SK-N-SH (cell line): ENCODE results near the gene PKD2L2. TPM values are rescaled to one million over a fixed set of nuclear protein-coding genes. Genes with fewer than 3 reads are reported as not detected.

Source experiments
- CTCF ChIA-PET: fragments of 300-600, 350-600 bp; formaldehyde crosslinking; extraction: SDS; loops from one replicate; lab custom pipeline; 2021; lab: Yijun Ruan, JAX
- POLR2A ChIA-PET: fragments of 350-600 bp; sonication (Branson Sonifier 250); formaldehyde crosslinking; extraction: SDS; loops from one replicate; lab custom pipeline; 2020; ENCODE audit warnings: antibody characterized with exemption, inconsistent platforms; lab: Yijun Ruan, JAX
- DNase-seq: peaks from one replicate; pipeline ENCODE4 v3.0.0; 2012
- H2AFZ ChIP-seq: fragments of 200-600 bp; sonication (generic); 2 replicates; pipeline ENCODE4 v1.8.1; 2016; ENCODE audit warnings: antibody characterized with exemption, mild to moderate bottlenecking, low read depth
- H3F3A ChIP-seq: fragments of 200-600 bp; sonication (generic); replicated peaks from 2 replicates; pipeline ENCODE3; 2016; ENCODE audit warnings: antibody characterized with exemption, mild to moderate bottlenecking; ENCODE audit not compliant: insufficient read depth
- H3K27ac ChIP-seq, 2 experiments: fragments of 200-500 bp in 1 of 2; fragments of 200-600 bp in 1 of 2; sonication (Bioruptor generic) in 1 of 2; sonication (generic), shearing (Covaris generic) in 1 of 2; 2 replicates each; pipeline versions ENCODE4 v1.5.1 to v1.6.1; 2014 to 2016; ENCODE audit warnings: low read depth in 2 of 2, inconsistent platforms in 1 of 2, low read length in 1 of 2, mild to moderate bottlenecking in 1 of 2, mixed read lengths in 1 of 2
- H3K27me3 ChIP-seq: fragments of 200-600 bp; sonication (generic), shearing (Covaris generic); 2 replicates; pipeline ENCODE4 v1.6.1; 2016; ENCODE audit warnings: mixed run types; ENCODE audit not compliant: insufficient read depth
- H3K36me3 ChIP-seq, 2 experiments: fragments of 200-500 bp in 1 of 2; fragments of 200-600 bp in 1 of 2; sonication (Bioruptor generic) in 1 of 2; sonication (generic) in 1 of 2; replicated peaks in 1 of 2; 2 replicates each; pipeline versions ENCODE3 to v1.5.1; 2014 to 2016; ENCODE audit warnings: low read length in 1 of 2, mild to moderate bottlenecking in 1 of 2; ENCODE audit not compliant: insufficient read depth in 2 of 2, control insufficient read depth in 1 of 2
- H3K4me1 ChIP-seq, 2 experiments: fragments of 200-500 bp in 1 of 2; fragments of 200-600 bp in 1 of 2; sonication (Bioruptor generic) in 1 of 2; sonication (generic), shearing (Covaris generic) in 1 of 2; 2 replicates each; pipeline versions ENCODE4 v1.5.1 to v1.6.1; 2014 to 2016; ENCODE audit warnings: low read depth in 1 of 2, low read length in 1 of 2, mixed run types in 1 of 2; ENCODE audit not compliant: insufficient read depth in 2 of 2, control insufficient read depth in 1 of 2
- H3K4me2 ChIP-seq: fragments of 200-600 bp; sonication (generic), shearing (Covaris generic); 2 replicates; pipeline ENCODE4 v1.6.1; 2017; ENCODE audit warnings: mixed run types
- H3K4me3 ChIP-seq, 2 experiments: fragments of 200-500 bp in 1 of 2; fragments of 200-600 bp in 1 of 2; sonication (Bioruptor generic) in 1 of 2; sonication (generic), shearing (Covaris generic) in 1 of 2; 2 replicates each; pipeline versions ENCODE4 v1.5.1 to v1.8.1; 2014 to 2016; ENCODE audit warnings: low read depth in 2 of 2, inconsistent platforms in 1 of 2, low read length in 1 of 2, mild to moderate bottlenecking in 1 of 2, mixed read lengths in 1 of 2, moderate library complexity in 1 of 2
- H3K79me2 ChIP-seq: fragments of 200-600 bp; sonication (generic); 2 replicates; pipeline ENCODE4 v1.8.1; 2017; ENCODE audit warnings: mild to moderate bottlenecking; ENCODE audit not compliant: insufficient read depth
- H3K9ac ChIP-seq: fragments of 200-600 bp; sonication (generic); 2 replicates; pipeline ENCODE4 v1.6.1; 2017; ENCODE audit warnings: mixed run types
- H3K9me2 ChIP-seq: fragments of 200-600 bp; sonication (generic); 2 replicates; pipeline ENCODE4 v1.6.1; 2017; ENCODE audit warnings: mixed run types
- H3K9me3 ChIP-seq: fragments of 200-600 bp; sonication (generic); 2 replicates; pipeline ENCODE4 v1.6.1; 2017; ENCODE audit warnings: mixed run types, mild to moderate bottlenecking, moderate library complexity
- H4K20me1 ChIP-seq: fragments of 200-600 bp; sonication (generic); 2 replicates; pipeline ENCODE4 v1.6.1; 2017; ENCODE audit warnings: mild to moderate bottlenecking, mixed run types; ENCODE audit not compliant: insufficient read depth
- EZH2phosphoT487 ChIP-seq: fragments of 200-600 bp; sonication (generic); IDR thresholded peaks from 2 replicates; pipeline ENCODE4 v1.6.1; 2017; ENCODE audit warnings: low read depth, mixed run types, mild to moderate bottlenecking, antibody characterized with exemption, moderate library complexity, borderline replicate concordance
- FOXJ3 ChIP-seq: sonication (generic); formaldehyde crosslinking; IDR thresholded peaks from 2 replicates; pipeline ENCODE4 v1.5.1; 2020; ENCODE audit warnings: mild to moderate bottlenecking, missing genetic modification reagents
- GABPA ChIP-seq: IDR thresholded peaks from 2 replicates; pipeline ENCODE4 v1.4.0; 2012; ENCODE audit warnings: low read depth, mild to moderate bottlenecking
- IRF3 ChIP-seq: fragments of 150-350 bp; IDR thresholded peaks from 2 replicates; pipeline ENCODE4 v1.6.1; 2016; ENCODE audit warnings: mild to moderate bottlenecking, low read depth, low read length
- JUND ChIP-seq: IDR thresholded peaks from 2 replicates; pipeline ENCODE4 v1.4.0; 2012
- MXI1 ChIP-seq: IDR thresholded peaks from 2 replicates; pipeline ENCODE4 v1.6.1; 2012; ENCODE audit warnings: mild to moderate bottlenecking, low read depth, low read length, improper control_type of control experiment
- NFIC ChIP-seq: IDR thresholded peaks from 2 replicates; pipeline ENCODE4 v1.4.0; 2012; ENCODE audit warnings: borderline replicate concordance
- NRF1 ChIP-seq: IDR thresholded peaks from 2 replicates; pipeline ENCODE4 v1.6.1; 2012; ENCODE audit warnings: low read depth, mild to moderate bottlenecking, low read length
- PBX3 ChIP-seq: IDR thresholded peaks from 2 replicates; pipeline ENCODE4; 2012
- POLR2AphosphoS5 ChIP-seq: IDR thresholded peaks from 2 replicates; pipeline ENCODE4 v1.6.1; 2012; ENCODE audit warnings: low read depth, low read length
- RCOR1 ChIP-seq: fragments of 150-350 bp; IDR thresholded peaks from 2 replicates; pipeline ENCODE4 v1.6.1; 2017; ENCODE audit warnings: antibody characterized with exemption, low read length
- RFX5 ChIP-seq: IDR thresholded peaks from 2 replicates; pipeline ENCODE4 v1.6.1; 2012; ENCODE audit warnings: mild to moderate bottlenecking, improper control_type of control experiment, low read length
- RXRA ChIP-seq: IDR thresholded peaks from 2 replicates; pipeline ENCODE4 v1.4.0; 2012; ENCODE audit warnings: low read depth, mild to moderate bottlenecking, borderline replicate concordance
- TEAD4 ChIP-seq: IDR thresholded peaks from 2 replicates; pipeline ENCODE4 v1.4.0; 2012; ENCODE audit warnings: mild to moderate bottlenecking, borderline replicate concordance; ENCODE audit not compliant: insufficient read depth
- USF1 ChIP-seq: IDR thresholded peaks from 2 replicates; pipeline ENCODE4 v1.4.0; 2012; ENCODE audit warnings: low read depth, borderline replicate concordance
- ZBTB33 ChIP-seq: IDR thresholded peaks from 2 replicates; pipeline ENCODE4 v1.4.0; 2012; ENCODE audit warnings: low read depth, borderline replicate concordance
- WGBS: methylation state at CpG from one replicate; pipeline ENCODE4 v1.1.6; 2017; ENCODE audit warnings: low lambda C conversion rate; 5-methylcytosine and 5-hydroxymethylcytosine counted together
- polyA plus RNA-seq, 3 experiments: library from polyadenylated mRNA; depleted of rRNA; stranded (reverse); fragments of >200 nt; gene quantifications; 2 replicates each; pipeline ENCODE4 v1.2.3, GENCODE V29; 2012

PKD2L2 gene
- polyA plus RNA-seq, 1 of the 3 experiments (the other 2 are of a cell fraction): 0.26 TPM

- H3K27me3 ChIP-seq: no peaks in the 10 kb centered on the region
- H4K20me1 ChIP-seq: no peaks in the 10 kb centered on the region
- TF ChIP-seq JUND: no peak
- no peak for TF ChIP-seq NFIC
- TF ChIP-seq IRF3: no peak
- TF ChIP-seq RCOR1: no peak
- TF ChIP-seq EZH2phosphoT487: no peak
- no peak for TF ChIP-seq ZBTB33
- TF ChIP-seq NRF1: no peak
- no peak for TF ChIP-seq GABPA
- TF ChIP-seq TEAD4: no peak
- H3K9me2 ChIP-seq: no peaks in the 10 kb centered on the region
- H3K9me3 ChIP-seq: no peaks in the 10 kb centered on the region
- H3K79me2 ChIP-seq: peaks cover 5% of the 10 kb centered on the region
- peak overlapping the region; percentile 98 for H2AFZ ChIP-seq
- peak overlapping the region; percentile 96 for H3K4me2 ChIP-seq
- peaks cover 15% of the 10 kb centered on the region for H3F3A ChIP-seq
- peaks cover 0 to 21% of the 10 kb centered on the region in 2 experiments; a peak in 2 of 4 replicates for H3K4me1 ChIP-seq
- peaks cover 0 to 9% of the 10 kb centered on the region in 2 experiments for H3K36me3 ChIP-seq
- CTCF ChIA-PET: interaction anchor here (1.2 to 2.8 kb wide), 5 partner anchors 10 to 464 kb away, joined by 3 to 14 read pairs (median 3); partner anchors contain the start of gene KDM3B
- 45% methylated on average over 2 of the region's 2 CpGs for WGBS
- no peak for DNase-seq
- POLR2A ChIA-PET: no interaction called here
- H3K4me3 ChIP-seq: peak overlapping the region; percentile 72 to 74; a peak in 3 of 4 replicates
- peak overlapping the region; percentile 86 to 99 for H3K27ac ChIP-seq
- peak overlapping the region; percentile 92; the same call in 1 of the 2 replicates for H3K9ac ChIP-seq
These were observed 1.4 kb upstream of the PKD2L2 start for GRCh38 chr5:137887831-137888230.

DNA sequence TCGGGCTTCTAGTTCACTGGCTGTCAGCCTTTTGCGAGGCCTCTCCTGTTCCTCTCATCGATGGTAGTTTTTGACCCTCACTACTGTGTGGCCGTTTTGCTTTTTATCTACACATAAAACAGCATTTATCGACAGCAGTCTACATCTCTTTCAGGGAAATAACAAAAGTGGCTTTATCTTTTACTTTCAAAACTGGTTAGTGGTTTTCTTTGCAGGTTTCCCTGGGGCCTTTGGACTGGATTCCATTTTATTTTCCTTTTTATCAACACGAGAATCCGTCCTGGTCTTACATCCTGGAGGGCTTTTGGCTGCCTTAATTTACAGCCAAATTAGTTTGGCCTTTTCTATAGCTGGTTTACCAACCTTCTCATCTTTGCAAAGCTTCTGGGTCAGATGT, 793 bp upstream of the PKD2L2 start:
- Histone ChIP-seq H3F3A (peaks cover 10% of the 10 kb centered on the region), H3K9ac (peak overlapping the region; percentile 92), H3K27ac (peak overlapping the region; percentile 86 to 99), H3K4me3 (peak overlapping the region; percentile 72 to 74), H3K36me3 (peaks cover 0 to 3% of the 10 kb centered on the region in 2 experiments), H4K20me1 (no peaks in the 10 kb centered on the region), H3K9me3 (no peaks in the 10 kb centered on the region), H3K4me2 (peak overlapping the region; percentile 96), H3K27me3 (no peaks in the 10 kb centered on the region), H3K4me1 (peaks cover 0 to 21% of the 10 kb centered on the region in 2 experiments; a peak in 2 of 4 replicates), H2AFZ (peak overlapping the region; percentile 98), H3K9me2 (no peaks in the 10 kb centered on the region), H3K79me2 (peaks cover 5% of the 10 kb centered on the region)
- TF ChIP-seq FOXJ3 (CRISPR knock-in tag) (no peak), PBX3 (no peak), USF1 (no peak), MXI1 (0 out of 2 replicates have a peak, but pooled peaks have one; percentile 10), POLR2AphosphoS5 (no peak), IRF3 (no peak), RFX5 (0 out of 2 replicates have a peak, but pooled peaks have one; percentile 5), RXRA (no peak)
- ChIA-PET POLR2A (interaction anchor here (0.6 to 1.2 kb wide), 3 partner anchors 25 to 575 kb away, joined by 3 to 5 read pairs (median 4); no protein-coding TSS in a partner anchor), CTCF (interaction anchor here (1.3 to 2.8 kb wide), 4 partner anchors 10 to 464 kb away, joined by 3 to 14 read pairs (median 4); partner anchors contain the start of genes FAM13B and KDM3B)
- WGBS: 11% methylated on average over 7 of the region's 7 CpGs
- DNase-seq: peak; percentile 44
